HG03460 (cell line): Measurements from ENCODE around the gene B2M.
A peak's percentile ranks its signal among the peaks of the same experiment; 100 is the strongest.
"Not testable (repeated sequence)": the region's sequence is repeated elsewhere in the genome, so short reads cannot be mapped to it uniquely, and the experiment has no call there.

Experiments
- ATAC-seq: cut with Tn5 transposase; IDR thresholded peaks from one replicate; pipeline ENCODE4 v1.9.1; 2021; ENCODE audit not compliant: unreplicated experiment

Gene B2M

GRCh38 chr15:44720460-44721176 lies 9.3 kb downstream of the B2M start:
- no peak for ATAC-seq

- ATAC-seq = no peak
Observed at GRCh38 chr15:44722011-44722410, 10.7 kb downstream of the B2M start.

GRCh38 chr15:44726136-44726535 lies 14.8 kb downstream of the B2M start:
- ATAC-seq = no peak

GRCh38 chr15:44726568-44727484 lies 15.5 kb downstream of the B2M start:
- ATAC-seq = peak; percentile 30

GRCh38 chr15:44727485-44728231 lies 16.3 kb downstream of the B2M start:
- ATAC-seq = no peak

- not testable (repeated sequence) for ATAC-seq
Observed at GRCh38 chr15:44728232-44728575, 16.9 kb downstream of the B2M start.

- ATAC-seq = peak; percentile 66
Observed at GRCh38 chr15:44728576-44729407, 17.5 kb downstream of the B2M start.

- no peak for ATAC-seq
Observed at GRCh38 chr15:44729408-44730127, 18.3 kb downstream of the B2M start.

GRCh38 chr15:44734839-44735481 lies 23.6 kb downstream of the B2M start:
- no peak for ATAC-seq

- ATAC-seq = no peak
Observed at GRCh38 chr15:44735482-44736180, 24.3 kb downstream of the B2M start.

GRCh38 chr15:44736181-44736765 lies 25.0 kb downstream of the B2M start, which contains the start of gene TRIM69:
Gene TRIM69 (plus strand): TSS chr15:44736528. CDS start chr15:44736705, 177 bp downstream.
- ATAC-seq = no peak

- no peak for ATAC-seq
Observed at GRCh38 chr15:44738340-44738984, 27.1 kb downstream of the B2M start.

GRCh38 chr15:44739222-44739847 lies 28.0 kb downstream of the B2M start:
- not testable (repeated sequence) for ATAC-seq

GRCh38 chr15:44743454-44743853 lies 32.1 kb downstream of the B2M start:
- ATAC-seq = not testable (repeated sequence)

- ATAC-seq = no peak
Observed at GRCh38 chr15:44753345-44753744, 42.0 kb downstream of the B2M start.

GRCh38 chr15:44763187-44763586 lies 51.9 kb downstream of the B2M start:
- no peak for ATAC-seq

GRCh38 chr15:44763848-44764247 lies 52.5 kb downstream of the B2M start:
- ATAC-seq = no peak
